NCI-H2029 treated with DMSO at 0.1 percent for 48 hours (cell line): Measurements from ENCODE around the gene RPH3AL.
A peak's percentile ranks its signal among the peaks of the same experiment; 100 is the strongest.

ENCODE experiments used
- DNase-seq: peaks from one replicate; lab custom pipeline; 2025; lab: John Stamatoyannopoulos, UW

The RPH3AL gene

GRCh38 chr17:353213-353837 is 718 bp upstream of the RPH3AL start:
- DNase-seq = no peak

GRCh38 chr17:351875-352420 is 659 bp downstream of the RPH3AL start:
- DNase-seq = no peak

- DNase-seq = no peak
Observed at GRCh38 chr17:351449-351738, 1.2 kb downstream of the RPH3AL start.

DNA sequence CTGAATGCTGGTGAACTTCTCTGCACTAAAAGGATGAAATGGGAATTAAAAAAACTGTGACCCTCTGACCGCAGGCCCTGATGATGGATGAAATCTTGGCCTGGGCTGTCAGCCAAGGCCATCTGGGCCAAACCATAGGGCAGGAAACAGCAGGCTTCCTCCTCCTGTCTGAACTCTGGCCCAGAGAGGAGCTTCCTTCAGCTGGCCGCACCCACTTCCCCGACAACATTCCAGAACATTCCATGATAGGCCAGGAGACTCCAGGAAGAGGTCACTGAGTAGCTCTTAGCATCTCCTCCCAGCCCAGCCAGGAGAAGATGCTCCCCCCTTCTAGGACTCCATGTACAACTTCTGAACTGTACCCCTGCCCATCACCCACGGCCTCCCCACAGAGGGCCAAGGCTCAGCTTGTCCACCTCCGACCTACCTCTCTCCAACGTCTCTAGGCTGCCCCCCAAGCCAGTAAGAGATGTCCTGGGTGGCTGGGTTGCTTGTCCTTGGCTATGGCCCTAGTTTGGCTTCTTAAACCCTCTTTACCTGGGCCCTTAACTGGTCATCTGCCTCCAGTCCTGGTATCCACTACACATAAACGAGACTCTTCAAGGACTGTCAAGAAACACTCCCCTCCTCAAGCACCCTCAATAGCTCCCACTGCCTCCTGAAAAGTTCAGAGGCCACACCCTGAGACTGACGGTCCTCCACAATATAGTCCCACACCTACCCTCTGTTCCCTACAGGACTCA is 1.7 kb downstream of the RPH3AL start:
- DNase-seq = no peak

DNA sequence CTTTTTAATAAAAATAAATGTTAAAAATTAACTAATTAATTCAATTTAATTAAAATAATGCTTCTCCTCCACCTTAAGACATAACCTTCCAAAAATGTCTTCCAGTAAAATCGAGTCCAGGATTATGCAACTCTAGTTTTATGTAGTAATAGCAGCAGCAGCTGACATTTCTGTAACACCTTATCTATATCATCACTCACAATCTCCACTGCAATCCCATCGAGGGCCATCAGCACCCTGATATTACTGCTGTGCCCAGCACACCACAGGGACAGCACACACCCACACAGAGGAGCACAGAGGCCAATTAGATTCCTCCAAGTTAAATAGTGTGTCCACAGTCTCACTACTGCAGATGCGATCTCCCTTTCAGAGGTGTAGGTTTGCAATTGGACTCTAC is 2.9 kb downstream of the RPH3AL start:
- DNase-seq = no peak

DNA sequence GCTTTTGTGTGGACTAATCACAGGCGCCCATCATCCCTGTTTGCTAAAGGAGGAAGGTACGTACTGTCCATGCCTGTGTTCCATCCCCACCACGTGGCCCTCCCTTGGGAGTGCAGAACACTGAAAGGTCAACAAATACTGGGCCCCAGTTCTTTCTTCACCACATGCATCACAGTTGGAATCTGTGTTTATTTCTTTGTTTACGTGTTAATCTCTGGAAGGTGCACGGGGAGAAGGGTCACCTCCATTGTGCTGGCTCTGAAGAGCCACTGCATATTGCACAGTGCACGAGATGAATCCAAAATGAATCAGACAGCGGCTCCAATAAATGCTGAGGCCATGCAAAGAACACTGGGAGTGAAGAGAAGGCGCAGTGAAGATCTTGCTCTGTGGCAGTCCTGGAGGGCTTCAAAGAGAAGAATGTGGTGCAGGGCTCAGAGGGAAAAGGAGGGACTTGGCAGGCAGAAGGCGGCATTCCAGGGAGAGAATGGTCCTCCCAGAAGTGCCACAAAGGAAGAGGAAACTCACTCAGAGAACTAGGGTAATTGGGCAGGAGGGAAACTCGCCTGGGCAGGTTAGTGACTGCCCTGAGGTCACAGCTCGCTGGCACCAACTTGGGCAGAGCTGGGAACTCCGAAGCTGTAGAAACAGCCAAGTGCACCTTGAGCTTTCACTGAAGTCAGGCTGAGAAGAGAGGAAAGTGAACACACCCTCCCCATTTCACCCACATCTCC is 3.7 kb downstream of the RPH3AL start:
- DNase-seq = no peak

DNA sequence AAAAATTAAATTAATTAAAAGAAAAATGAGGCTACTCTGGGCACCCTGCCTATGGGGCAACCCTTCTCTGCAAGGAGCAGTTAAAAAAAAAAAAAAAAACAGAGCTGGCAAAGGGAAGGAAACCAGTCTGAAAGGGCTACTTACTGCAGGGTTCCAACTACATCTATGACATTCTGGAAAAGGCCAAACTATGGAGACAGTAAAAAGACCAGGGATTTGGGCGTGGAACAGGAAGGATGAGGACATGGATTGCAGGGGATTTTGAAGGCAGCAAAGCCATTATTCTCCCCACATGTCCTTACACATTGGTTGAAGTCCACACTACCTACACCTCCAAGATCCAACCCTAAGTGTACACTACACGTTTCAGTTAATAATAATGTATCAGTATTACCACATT is 4.6 kb downstream of the RPH3AL start:
- DNase-seq = no peak

GRCh38 chr17:347309-347899 is 5.2 kb downstream of the RPH3AL start:
- no peak for DNase-seq

DNA sequence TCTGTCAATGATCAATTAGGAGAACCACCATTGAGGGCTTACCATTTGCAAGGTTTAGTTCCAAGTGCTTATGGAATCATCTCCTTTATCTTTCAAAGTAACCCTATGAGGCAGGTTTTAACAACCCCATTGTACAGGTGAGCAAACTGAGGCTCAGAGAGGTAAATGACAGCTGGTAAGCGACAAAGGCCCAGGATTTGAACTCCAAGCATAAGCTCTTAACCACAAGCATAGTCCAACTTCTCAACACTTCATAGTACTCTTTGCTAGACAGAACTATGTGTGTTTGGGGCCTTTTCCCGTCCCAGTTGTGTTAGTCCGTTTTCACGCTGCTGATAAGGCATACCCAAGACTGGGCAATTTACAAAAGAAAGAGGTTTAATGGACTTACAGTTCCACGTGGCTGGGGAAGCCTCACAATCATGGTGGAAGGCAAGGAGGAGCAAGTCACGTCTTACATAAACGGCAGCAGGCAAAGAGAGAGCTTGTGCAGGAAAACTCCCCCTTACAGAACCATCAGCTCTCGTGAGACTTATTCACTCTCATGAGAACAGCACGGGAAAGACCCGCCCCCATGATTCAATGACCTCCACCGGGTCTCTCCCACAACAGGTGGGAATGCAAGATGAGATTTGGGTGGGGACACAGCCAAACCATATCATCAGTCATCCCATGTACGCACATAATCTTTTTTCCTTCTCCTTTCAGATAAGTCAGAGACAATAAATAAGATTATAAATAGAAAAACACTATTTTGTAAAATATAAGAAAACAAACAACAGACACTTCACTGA is 6.4 kb downstream of the RPH3AL start:
- no peak for DNase-seq

DNA sequence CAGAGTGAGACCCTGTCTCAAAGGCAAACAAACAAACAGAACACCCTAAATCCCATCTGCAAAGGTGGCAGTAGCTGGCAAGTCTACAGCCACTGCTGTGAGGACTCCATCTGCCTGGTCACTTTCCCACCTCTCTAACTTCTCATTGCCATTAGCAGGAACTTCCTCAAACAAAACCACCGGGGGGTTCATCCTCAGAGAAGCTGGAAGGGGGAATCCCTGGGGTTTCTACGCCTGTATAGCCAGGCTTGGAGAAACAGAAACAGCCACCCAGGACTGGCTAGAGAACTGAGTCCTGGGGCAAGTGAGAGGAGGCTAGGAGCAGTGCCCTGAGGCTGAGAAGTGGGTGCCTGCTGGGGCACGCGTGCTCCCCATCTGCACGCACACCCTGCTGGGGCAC is 7.3 kb downstream of the RPH3AL start:
- DNase-seq = no peak

- no peak for DNase-seq
Observed at GRCh38 chr17:343875-344752, 8.5 kb downstream of the RPH3AL start.

DNA sequence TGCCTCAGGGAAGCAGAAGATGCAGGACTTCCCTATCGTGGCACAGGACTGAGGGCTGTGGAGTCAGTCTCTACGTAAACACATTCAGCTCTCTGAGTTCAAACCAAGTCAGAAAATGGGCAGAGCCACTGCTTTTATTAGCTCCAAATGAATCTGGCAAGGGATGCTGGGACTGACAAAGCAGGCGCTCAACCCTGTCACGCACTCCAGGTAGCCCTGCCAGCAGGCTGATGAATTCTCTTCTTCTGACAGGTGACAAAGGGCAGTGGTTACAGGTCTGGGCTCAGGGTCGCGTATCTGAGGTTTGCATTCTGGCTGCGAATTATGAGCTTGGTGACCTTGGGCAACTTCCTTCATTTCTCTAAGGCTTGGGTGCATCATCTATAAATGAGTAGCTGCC is 9.4 kb downstream of the RPH3AL start:
- DNase-seq = no peak

- no peak for DNase-seq
Observed at GRCh38 chr17:340074-340473, 12.5 kb downstream of the RPH3AL start.

- peak; percentile 71 for DNase-seq
Observed at GRCh38 chr17:339193-340061, 13.2 kb downstream of the RPH3AL start.

DNA sequence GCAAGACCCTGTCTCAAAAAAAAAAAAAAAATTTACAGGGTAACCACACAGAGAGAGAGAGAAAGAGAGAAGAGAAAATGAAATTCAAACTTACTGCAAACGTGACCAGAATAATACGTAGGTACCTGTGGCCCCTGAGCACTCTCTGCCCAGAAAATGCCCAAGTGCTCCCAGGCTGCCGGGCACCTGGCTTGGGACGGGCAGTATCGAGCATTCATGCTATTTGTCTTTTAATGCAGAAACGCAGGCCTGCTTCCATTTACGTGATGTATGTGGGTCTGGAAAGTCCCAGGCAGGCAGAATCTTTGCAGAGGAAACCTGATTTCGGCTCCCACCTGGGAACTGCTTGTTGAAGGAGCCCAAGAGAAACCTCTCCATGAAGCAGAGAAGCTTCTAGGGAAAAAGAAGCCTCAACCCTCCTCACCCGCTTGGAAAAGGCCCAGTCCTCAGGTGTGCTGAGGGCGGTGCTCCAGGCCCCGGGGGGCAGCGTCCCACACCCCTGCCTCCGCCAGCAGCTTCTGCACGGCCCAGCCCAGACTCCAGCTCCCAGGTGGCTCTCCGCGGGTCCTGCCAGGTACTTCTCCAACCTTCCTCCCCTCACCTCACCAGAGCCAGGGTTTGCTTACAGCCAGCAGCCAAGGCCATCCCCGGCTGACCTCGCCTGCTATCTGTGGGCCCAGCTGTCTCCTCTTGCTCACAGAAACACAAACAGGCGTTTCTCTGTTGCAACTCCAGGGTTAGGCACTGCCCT is 14.0 kb downstream of the RPH3AL start:
- no peak for DNase-seq

DNA sequence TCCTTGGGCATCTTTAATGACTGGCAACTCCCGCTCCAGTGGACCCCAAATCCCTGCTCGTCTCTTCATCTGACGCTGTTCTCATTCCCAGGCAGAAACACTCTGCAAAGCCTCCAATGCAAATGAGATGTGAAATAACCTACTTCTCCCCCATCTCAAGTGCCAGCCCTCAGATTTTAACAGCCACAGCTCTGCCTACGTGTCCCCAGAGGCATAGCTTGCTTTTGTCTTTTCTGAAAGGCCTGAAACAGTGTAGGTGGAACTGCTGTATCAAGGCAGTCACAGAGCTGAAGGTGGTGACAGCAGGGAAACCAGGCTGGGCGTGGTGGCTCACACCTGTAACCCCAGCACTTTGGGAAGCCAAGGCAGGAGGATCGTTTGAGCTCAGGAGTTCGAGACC is 14.7 kb downstream of the RPH3AL start:
- DNase-seq = no peak

- DNase-seq = no peak
Observed at GRCh38 chr17:337453-337852, 15.2 kb downstream of the RPH3AL start.

DNA sequence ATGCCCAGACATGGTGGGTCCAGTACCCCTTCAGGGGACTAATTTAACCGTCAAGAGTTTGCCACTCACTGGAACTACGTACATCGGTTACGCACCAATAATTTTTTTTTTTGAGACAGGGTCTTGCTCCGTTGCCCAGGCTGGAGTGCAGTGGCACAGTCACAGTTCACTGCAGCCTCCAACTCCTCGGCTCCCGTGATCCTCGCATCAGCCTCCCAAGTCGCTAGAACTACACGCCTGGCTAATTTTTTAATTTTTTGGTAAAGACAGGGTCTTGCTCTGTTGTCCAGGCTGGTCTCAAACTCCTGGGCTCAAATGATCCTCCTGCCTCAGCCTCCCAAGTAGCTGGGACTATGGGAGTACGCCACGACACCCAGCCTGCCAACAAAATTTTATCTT is 15.6 kb downstream of the RPH3AL start:
- no peak for DNase-seq
